DND-41 (cell line): ENCODE measurements around the gene SEC63.
A peak's percentile ranks its signal among the peaks of the same experiment; 100 is the strongest.
"Not testable (repeated sequence)": the region's sequence is repeated elsewhere in the genome, so short reads cannot be mapped to it uniquely, and the experiment has no call there.

ENCODE experiments used
- ATAC-seq: fragments of 200-7000 bp; cut with Tn5 transposase; 3 replicates; pipeline ENCODE4 v1.9.1; 2021; ENCODE audit warnings: low read depth; ENCODE audit not compliant: insufficient read depth
- DNase-seq: peaks from one replicate; pipeline ENCODE4 v3.0.0-alpha.2; 2020
- H2AFZ ChIP-seq: 2 replicates; pipeline ENCODE4 v1.6.0; 2012; ENCODE audit warnings: low read depth, low read length
- H3K27ac ChIP-seq: 2 replicates; pipeline ENCODE4 v1.5.1; 2012; ENCODE audit warnings: low read length, inconsistent platforms
- H3K27me3 ChIP-seq: fragments of 200-600 bp; sonication (generic); 2 replicates; pipeline ENCODE4 v1.6.0; 2012; ENCODE audit warnings: low read length, mild to moderate bottlenecking, inconsistent platforms; ENCODE audit not compliant: insufficient read depth, poor library complexity
- H3K36me3 ChIP-seq: 2 replicates; pipeline ENCODE4 v1.5.1; 2012; ENCODE audit warnings: low read length, inconsistent platforms; ENCODE audit not compliant: insufficient read depth
- H3K4me1 ChIP-seq: 2 replicates; pipeline ENCODE4 v1.5.1; 2012; ENCODE audit warnings: mild to moderate bottlenecking, low read length; ENCODE audit not compliant: insufficient read depth
- H3K4me2 ChIP-seq: 2 replicates; pipeline ENCODE4 v1.6.0; 2012; ENCODE audit warnings: mild to moderate bottlenecking, moderate library complexity, low read length, inconsistent platforms; ENCODE audit not compliant: insufficient read depth
- H3K4me3 ChIP-seq, 2 experiments: fragments of 200-600 bp in 1 of 2; shearing (Covaris generic) in 1 of 2; 2 replicates each; pipeline ENCODE4 v1.5.1; 2012 to 2016; ENCODE audit warnings: inconsistent platforms in 2 of 2, low read length in 2 of 2, mild to moderate bottlenecking in 2 of 2, low read depth in 1 of 2, moderate library complexity in 1 of 2
- H3K79me2 ChIP-seq: 2 replicates; pipeline ENCODE4 v1.6.0; 2012; ENCODE audit warnings: low read length, inconsistent platforms; ENCODE audit not compliant: insufficient read depth
- H3K9ac ChIP-seq: 2 replicates; pipeline ENCODE4 v1.6.0; 2012; ENCODE audit warnings: low read depth, mild to moderate bottlenecking, inconsistent platforms, low read length, moderate library complexity
- H3K9me3 ChIP-seq: 2 replicates; pipeline ENCODE4 v1.5.1; 2012; ENCODE audit warnings: low read length, moderate library complexity, mild to moderate bottlenecking, inconsistent platforms; ENCODE audit not compliant: insufficient read depth, severe bottlenecking
- H4K20me1 ChIP-seq: 2 replicates; pipeline ENCODE4 v1.6.0; 2012; ENCODE audit warnings: low read length; ENCODE audit not compliant: insufficient read depth
- EZH2 ChIP-seq: IDR thresholded peaks from 3 replicates; pipeline ENCODE4 v1.6.1; 2012; ENCODE audit warnings: borderline replicate concordance, low read depth, mild to moderate bottlenecking, moderate library complexity, low read length, inconsistent platforms; ENCODE audit not compliant: severe bottlenecking
- TF ChIP-seq, protein P1 (sequence below): IDR thresholded peaks from 2 replicates; pipeline ENCODE4 v1.5.1; 2012; ENCODE audit warnings: borderline replicate concordance, low read length, moderate library complexity, mild to moderate bottlenecking; ENCODE audit not compliant: poor library complexity, severe bottlenecking; ENCODE audit errors: extremely low read depth

The SEC63 gene

DNA sequence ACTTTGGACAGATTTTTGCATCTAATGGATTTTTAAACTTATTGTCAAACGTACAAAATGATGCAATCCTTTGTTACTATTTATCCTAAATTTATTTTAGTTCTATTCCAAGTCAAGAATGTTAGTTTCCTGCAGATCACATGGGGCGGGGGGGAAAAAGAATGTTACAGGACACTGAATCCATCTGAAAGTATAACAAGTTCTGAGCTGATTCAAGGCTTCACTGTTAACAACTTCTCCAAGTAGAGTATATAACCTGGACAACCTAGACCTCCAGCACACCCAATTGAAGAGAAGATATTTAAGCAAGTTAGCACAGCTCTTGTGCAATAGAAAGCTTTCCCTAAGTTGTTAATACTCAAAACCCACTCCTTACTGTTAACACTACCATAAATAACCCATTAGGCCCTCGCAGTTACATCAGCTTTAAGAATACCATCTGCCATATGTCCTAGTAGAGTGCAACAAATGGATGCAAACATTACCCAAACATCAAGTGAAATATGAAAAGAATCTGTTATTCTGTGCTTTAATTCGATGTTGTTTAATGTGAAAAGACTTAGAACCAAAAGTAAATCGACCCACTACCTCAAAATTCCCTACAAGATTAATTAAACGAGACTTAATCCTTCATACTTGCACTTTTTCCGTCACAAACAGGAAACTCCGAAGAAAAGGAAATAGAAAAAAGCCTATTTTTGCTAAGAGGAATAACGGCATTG is 1.3 kb downstream of the SEC63 start:
- Histone ChIP-seq H3K4me3 (peak overlapping the region; percentile 82 to 91), H3K4me1 (peaks cover 31% of the 10 kb centered on the region), H3K27ac (peak overlapping the region; percentile 86), H3K9me3 (no peaks in the 10 kb centered on the region), H3K79me2 (peaks cover 56% of the 10 kb centered on the region), H3K9ac (peak overlapping the region; percentile 85), H2AFZ (peak overlapping the region; percentile 72), H3K4me2 (peak overlapping the region; percentile 80), H4K20me1 (peaks cover 33% of the 10 kb centered on the region), H3K27me3 (no peaks in the 10 kb centered on the region), H3K36me3 (peaks cover 13% of the 10 kb centered on the region)
- TF ChIP-seq, protein P1, sequence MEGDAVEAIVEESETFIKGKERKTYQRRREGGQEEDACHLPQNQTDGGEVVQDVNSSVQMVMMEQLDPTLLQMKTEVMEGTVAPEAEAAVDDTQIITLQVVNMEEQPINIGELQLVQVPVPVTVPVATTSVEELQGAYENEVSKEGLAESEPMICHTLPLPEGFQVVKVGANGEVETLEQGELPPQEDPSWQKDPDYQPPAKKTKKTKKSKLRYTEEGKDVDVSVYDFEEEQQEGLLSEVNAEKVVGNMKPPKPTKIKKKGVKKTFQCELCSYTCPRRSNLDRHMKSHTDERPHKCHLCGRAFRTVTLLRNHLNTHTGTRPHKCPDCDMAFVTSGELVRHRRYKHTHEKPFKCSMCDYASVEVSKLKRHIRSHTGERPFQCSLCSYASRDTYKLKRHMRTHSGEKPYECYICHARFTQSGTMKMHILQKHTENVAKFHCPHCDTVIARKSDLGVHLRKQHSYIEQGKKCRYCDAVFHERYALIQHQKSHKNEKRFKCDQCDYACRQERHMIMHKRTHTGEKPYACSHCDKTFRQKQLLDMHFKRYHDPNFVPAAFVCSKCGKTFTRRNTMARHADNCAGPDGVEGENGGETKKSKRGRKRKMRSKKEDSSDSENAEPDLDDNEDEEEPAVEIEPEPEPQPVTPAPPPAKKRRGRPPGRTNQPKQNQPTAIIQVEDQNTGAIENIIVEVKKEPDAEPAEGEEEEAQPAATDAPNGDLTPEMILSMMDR, result no peak
- no peak for TF ChIP-seq EZH2
- DNase-seq (no peak), ATAC-seq (no peak)

DNA sequence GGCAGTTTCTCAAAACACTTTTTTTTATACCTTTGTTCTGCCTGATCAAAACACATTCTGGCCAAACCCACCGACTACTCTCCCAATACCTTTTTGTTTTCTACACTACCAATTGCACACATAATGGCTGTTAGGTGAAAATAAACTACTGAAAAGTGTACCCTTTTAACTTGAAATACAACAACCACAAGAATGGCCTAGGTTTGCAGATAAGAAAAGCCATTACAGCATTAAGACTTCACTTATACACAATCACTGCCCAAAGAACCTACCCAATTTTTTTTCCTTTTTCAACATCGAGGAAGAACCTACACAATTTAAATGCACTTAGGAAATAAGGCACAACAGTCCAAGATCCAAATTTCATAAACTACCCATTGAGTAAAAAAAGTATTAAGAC is 1.8 kb downstream of the SEC63 start:
- ATAC-seq (no peak), DNase-seq (no peak)
- Histone ChIP-seq H4K20me1 (peaks cover 39% of the 10 kb centered on the region), H3K27me3 (no peaks in the 10 kb centered on the region), H3K79me2 (peaks cover 62% of the 10 kb centered on the region), H3K9ac (peak overlapping the region; percentile 85), H3K9me3 (no peaks in the 10 kb centered on the region), H2AFZ (no peak overlapping the region), H3K36me3 (peaks cover 13% of the 10 kb centered on the region), H3K27ac (peak overlapping the region; percentile 86), H3K4me3 (peak overlapping the region; percentile 82 to 91), H3K4me2 (peak overlapping the region; percentile 80), H3K4me1 (peaks cover 31% of the 10 kb centered on the region)
- TF ChIP-seq, protein P1, result no peak
- TF ChIP-seq EZH2, result no peak

DNA sequence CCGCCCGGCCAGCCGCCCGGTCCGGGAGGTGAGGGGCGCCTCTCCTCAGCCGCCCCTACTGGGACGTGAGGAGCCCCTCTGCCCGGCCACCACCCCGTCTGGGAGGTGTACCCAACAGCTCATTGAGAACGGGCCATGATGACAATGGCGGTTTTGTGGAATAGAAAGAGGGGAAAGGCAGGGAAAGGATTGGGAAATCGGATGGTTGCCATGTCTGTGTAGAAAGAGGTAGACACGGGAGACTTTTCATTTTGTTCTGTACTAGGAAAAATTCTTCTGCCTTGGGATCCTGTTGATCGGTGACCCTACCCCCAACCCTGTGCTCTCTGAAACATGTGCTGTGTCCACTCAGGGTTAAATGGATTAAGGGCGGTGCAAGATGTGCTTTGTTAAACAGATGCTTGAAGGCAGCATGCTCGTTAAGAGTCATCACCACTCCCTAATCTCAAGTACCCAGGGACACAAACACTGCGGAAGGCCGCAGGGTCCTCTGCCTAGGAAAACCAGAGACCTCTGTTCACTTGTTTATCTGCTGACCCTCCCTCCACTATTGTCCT is 4.1 kb downstream of the SEC63 start:
- not testable (repeated sequence) for DNase-seq, H3K27ac ChIP-seq, H3K27me3 ChIP-seq, H3K4me2 ChIP-seq, ATAC-seq, H3K9ac ChIP-seq, H3K9me3 ChIP-seq, H3K4me3 ChIP-seq, H2AFZ ChIP-seq
- Histone ChIP-seq H3K36me3 (peaks cover 13% of the 10 kb centered on the region), H3K79me2 (peaks cover 84% of the 10 kb centered on the region), H4K20me1 (peaks cover 59% of the 10 kb centered on the region), H3K4me1 (peaks cover 31% of the 10 kb centered on the region)
